ENCODE measurements around the gene COG4.
A peak's percentile ranks its signal among the peaks of the same experiment; 100 is the strongest.
"Not testable (repeated sequence)": the region's sequence is repeated elsewhere in the genome, so short reads cannot be mapped to it uniquely, and the experiment has no call there.

Gene COG4

GRCh38 chr16:70523076-70523742 is at the start of gene COG4:
Gene COG4, minus strand, starts transcription at chr16:70523554. Its CDS starts 11 bp downstream, at chr16:70523543.
- DNase-seq, result peak; percentile 84 to 91

- no peak for DNase-seq
These were observed 49.5 kb upstream of the COG4 start for GRCh38 chr16:70572926-70573270.

- DNase-seq, result peak; percentile 16 to 57
These were observed 48.9 kb upstream of the COG4 start for GRCh38 chr16:70572050-70572925.

GRCh38 chr16:70571623-70572022 is 48.3 kb upstream of the COG4 start:
- DNase-seq, result no peak

- DNase-seq, result no peak
These were observed 47.7 kb upstream of the COG4 start for GRCh38 chr16:70570967-70571570.

DNA sequence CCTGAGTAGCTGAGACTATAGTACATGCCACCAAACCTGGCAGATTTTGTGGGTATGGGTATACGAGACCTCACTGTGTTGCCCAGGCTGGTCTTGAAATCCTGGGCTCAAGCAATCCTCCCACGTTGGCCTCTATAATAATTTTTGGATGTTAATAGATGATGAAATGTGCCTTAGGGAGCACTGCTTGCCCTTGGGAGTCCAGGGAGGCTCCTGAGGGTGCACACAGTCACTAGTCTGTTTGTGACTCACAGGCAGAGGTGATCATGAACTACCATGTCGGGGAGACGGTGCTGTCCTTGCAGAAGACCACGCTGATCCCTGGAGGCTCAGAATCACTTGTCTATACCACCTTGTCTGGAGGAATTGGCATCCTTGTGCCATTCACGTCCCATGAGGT is 46.4 kb upstream of the COG4 start:
- no peak for DNase-seq

DNA sequence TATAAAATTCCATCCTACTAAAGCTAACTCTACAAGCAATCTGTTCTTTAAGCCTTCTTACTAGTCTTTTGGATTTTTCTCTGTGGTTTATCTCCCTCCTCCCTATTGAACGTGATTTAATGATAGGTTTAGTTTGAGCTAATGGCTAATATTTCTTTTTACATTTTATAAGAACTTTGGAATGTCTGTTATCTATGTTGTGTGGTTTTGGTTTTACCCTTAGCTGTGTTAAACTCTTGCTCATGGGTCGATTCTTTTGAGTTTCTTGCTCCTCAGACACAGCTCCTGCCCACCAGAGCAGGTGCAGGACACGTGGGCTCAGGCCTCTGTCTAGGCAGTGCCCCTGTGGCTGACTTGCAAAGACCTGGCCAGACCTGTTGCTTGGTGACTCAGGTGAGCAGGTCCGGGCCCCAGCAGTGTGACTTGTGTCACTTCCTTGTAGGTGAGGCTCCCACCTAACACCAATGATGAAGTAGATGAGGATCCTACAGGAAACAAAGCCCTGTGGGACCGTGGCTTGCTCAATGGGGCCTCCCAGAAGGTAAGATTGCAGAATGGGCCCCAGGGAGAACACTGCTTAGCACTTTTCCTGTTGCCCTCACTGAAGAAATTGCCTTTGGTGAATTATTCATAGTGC is 45.4 kb upstream of the COG4 start:
- no peak for DNase-seq

GRCh38 chr16:70565053-70565452 is 41.7 kb upstream of the COG4 start:
- no peak for DNase-seq

- DNase-seq, result no peak
These were observed 40.3 kb upstream of the COG4 start for GRCh38 chr16:70563636-70564035.

DNA sequence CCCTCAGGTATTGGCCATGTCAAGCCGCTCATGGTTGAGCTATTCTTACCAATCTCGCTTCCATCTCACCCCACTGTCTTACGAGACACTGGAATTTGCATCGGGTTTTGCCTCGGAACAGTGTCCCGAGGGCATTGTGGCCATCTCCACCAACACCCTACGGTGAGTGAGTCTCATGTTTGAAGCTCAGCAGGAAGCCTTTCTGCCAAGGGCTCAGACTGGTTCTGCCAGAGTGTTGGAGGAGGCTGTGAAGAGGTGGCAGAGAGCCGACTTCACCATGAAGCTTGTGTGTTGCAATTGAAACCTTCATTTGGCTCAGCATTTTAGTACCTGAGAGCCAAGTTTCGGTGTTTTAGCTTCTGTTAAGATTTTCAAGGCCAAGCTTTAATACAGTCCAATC is 38.3 kb upstream of the COG4 start:
- DNase-seq, result no peak

DNA sequence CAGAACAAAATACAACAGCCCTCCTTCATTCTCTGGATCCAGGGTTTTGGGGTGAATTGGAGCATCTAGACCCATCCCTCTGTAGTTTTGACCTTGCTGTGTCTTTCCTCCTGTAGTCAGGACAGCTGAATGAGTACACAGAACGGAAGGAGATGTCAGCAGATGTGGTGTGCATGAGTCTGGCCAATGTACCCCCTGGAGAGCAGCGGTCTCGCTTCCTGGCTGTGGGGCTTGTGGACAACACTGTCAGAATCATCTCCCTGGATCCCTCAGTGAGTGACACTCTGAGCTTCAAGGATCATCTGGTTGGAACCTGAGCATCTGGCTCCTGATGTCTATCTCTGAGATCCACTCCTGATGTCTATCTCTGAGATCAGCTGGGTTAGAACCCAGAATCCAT is 32.7 kb upstream of the COG4 start:
- no peak for DNase-seq

DNA sequence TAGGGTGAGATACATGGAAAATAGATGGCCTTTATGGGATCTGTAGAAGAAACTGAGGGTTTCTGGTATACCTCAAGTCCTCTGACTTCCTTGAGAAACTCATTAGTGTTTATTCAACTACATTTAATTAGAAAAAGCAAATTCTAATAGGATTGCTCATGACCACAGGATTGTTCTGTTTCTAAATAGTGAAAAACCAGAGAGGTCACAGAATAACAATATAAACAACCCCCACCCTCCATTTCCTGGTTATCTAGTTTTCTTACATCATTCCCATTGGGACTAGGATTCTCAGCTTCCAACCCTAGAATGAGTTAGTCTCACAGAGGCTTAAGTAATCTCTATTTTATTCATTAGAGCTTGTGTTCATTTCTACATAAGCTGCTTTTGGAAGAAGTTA is 30.3 kb upstream of the COG4 start:
- no peak for DNase-seq

DNA sequence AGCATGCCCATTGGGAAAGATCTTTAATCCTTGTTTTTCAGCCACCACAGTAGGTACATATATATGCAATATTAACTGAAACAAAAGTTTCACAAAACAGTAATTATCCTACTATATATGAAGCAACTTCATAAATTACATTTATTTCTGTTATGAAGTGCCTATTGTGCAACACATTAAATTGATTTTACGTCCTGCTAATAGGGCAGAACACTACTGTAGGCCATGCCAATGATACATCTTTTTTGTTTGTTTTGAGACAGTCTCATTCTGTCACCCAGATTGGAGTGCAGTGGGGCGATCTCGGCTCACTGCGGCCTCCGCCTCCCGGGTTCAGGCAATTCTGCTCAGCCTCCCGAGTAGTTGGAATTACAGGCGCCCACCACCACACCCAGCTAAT is 29.3 kb upstream of the COG4 start:
- no peak for DNase-seq

DNA sequence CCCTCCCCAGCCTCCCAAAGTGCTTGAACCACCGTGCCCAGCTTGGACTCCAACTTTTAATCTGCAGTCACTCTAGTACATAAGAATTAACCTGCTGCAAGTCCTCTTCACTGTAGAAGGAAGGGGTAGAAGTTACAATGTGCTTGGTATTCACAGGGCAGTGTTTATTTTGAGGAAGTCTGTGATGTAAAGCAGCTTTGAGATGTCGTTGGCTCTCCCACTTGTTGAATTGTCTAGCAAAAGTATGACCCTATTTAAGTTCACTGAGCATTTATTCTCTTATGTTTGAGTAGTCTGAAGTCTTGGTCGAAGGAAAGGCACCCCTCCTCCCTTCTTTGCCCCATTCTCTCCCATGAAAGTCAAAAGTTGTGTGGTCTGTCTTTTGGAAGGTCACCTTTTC is 28.4 kb upstream of the COG4 start:
- DNase-seq, result no peak

GRCh38 chr16:70550082-70550481 is 26.7 kb upstream of the COG4 start:
- DNase-seq, result no peak

DNA sequence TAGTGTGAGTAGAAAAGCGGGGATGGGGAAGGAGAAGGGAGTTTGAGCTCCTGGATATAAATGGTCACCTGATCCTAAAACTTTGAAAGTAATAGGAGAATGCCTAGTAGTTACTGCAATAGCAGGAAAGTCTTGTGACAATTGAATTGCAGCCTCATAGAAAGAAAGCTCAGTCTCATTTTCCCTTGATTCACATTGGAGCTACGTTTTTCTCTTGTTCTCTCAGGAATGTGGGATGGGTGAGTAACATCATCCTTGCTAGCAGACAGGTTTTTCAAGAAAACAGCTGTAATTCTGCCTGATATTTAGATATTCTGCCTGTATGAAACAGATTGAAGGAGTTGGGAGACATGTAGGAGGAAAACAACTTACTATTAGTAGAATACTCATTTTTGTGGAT is 25.6 kb upstream of the COG4 start:
- DNase-seq, result no peak

- no peak for DNase-seq
These were observed 21.2 kb upstream of the COG4 start for GRCh38 chr16:70544548-70544947.

GRCh38 chr16:70540994-70541393 is 17.6 kb upstream of the COG4 start:
- DNase-seq, result no peak

- DNase-seq, result no peak
These were observed 11.6 kb upstream of the COG4 start for GRCh38 chr16:70534971-70535370.

GRCh38 chr16:70529954-70530353 is 6.6 kb upstream of the COG4 start:
- not testable (repeated sequence) for DNase-seq

- peak; percentile 29 to 68 for DNase-seq
These were observed 5.9 kb upstream of the COG4 start for GRCh38 chr16:70529051-70529777.

GRCh38 chr16:70527315-70527996 is 4.1 kb upstream of the COG4 start:
- DNase-seq, result no peak

All from inflammatory macrophage treated with lipopolysaccharide for 1 hour (primary cell).